Measurements from ENCODE around the gene PLEKHA6. TPM values are rescaled to one million over a fixed set of nuclear protein-coding genes. Genes with fewer than 3 reads are reported as not detected.

Gene PLEKHA6
- total and polyA plus RNA-seq, 2 donors (not counting 1 experiment from before 2014, with no cell fraction given): 0.31 to 0.47 TPM

DNA sequence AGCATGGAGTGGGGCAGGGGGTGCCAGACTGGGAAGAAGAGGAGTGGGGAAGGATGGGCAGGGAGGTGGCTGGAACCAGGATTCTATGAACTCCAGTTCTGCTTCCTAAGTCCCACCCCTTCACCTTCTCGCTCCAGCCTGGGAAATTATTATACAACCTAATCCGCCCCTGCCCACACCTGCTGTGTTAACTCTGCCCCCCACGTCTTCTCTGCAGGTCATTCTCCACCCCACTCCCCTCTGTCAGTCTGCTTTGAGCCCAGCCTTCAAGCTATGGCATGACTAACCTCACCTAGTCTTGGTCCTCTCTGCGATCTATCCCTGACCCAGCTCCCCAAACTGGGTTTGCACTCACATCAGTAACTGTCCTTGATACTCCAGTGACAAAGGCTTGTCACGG is 99.9 kb downstream of the PLEKHA6 start:
- H3K4me3 ChIP-seq (ENCODE audit: control extremely low read depth in 1 of 5, extremely low read depth in 1 of 5, insufficient read depth in 1 of 5, low read depth in 2 of 5, low read length in 4 of 5): no peak overlapping the region
- no peaks in the 10 kb centered on the region for H3K36me3 ChIP-seq (replicated peaks in 1 of 2; ENCODE audit: control extremely low read depth in 1 of 2, control insufficient read depth in 1 of 2, extremely low read depth in 1 of 2, insufficient read depth in 2 of 2, low read length in 1 of 2)
- H3K27ac Mint-ChIP-seq: no peak overlapping the region
- H3K27me3 Mint-ChIP-seq: peaks cover 23% of the 10 kb centered on the region
- H4K20me1 ChIP-seq (ENCODE audit: control insufficient read depth, insufficient read depth, low read length, poor library complexity, severe bottlenecking): no peaks in the 10 kb centered on the region
- no peaks in the 10 kb centered on the region for H3K9me3 ChIP-seq (ENCODE audit: control extremely low read depth in 1 of 3, control insufficient read depth in 2 of 3, insufficient read depth in 1 of 3, low read length in 2 of 3)
- H3K27me3 ChIP-seq (replicated peaks in 1 of 4; ENCODE audit: control extremely low read depth in 1 of 4, control insufficient read depth in 3 of 4, insufficient read depth in 4 of 4, low read length in 3 of 4): no peaks in the 10 kb centered on the region
- TF ChIP-seq EZH2 (IDR thresholded peaks at IDR 0.05; ENCODE audit: borderline replicate concordance, insufficient read depth, low read depth, low read length, poor library complexity, severe bottlenecking): no peak
- TF ChIP-seq, protein P1, sequence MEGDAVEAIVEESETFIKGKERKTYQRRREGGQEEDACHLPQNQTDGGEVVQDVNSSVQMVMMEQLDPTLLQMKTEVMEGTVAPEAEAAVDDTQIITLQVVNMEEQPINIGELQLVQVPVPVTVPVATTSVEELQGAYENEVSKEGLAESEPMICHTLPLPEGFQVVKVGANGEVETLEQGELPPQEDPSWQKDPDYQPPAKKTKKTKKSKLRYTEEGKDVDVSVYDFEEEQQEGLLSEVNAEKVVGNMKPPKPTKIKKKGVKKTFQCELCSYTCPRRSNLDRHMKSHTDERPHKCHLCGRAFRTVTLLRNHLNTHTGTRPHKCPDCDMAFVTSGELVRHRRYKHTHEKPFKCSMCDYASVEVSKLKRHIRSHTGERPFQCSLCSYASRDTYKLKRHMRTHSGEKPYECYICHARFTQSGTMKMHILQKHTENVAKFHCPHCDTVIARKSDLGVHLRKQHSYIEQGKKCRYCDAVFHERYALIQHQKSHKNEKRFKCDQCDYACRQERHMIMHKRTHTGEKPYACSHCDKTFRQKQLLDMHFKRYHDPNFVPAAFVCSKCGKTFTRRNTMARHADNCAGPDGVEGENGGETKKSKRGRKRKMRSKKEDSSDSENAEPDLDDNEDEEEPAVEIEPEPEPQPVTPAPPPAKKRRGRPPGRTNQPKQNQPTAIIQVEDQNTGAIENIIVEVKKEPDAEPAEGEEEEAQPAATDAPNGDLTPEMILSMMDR (IDR thresholded peaks at IDR 0.05): no peak
- no peaks in the 10 kb centered on the region for H3K4me1 ChIP-seq (ENCODE audit: control insufficient read depth in 2 of 2, insufficient read depth in 2 of 2, low read length in 2 of 2)
- H3K4me3 Mint-ChIP-seq: no peak overlapping the region
- 84% methylated on average over 4 of the region's 5 CpGs for WGBS (ENCODE audit: insufficient coverage)
- intact Hi-C loops (cut with micrococcal nuclease): no loop called here
- CTCF ChIA-PET: interaction anchor here (3.0 kb wide), 1 partner anchor 139 kb away, joined by 7 read pairs; no protein-coding TSS in a partner anchor
- H3K4me2 ChIP-seq (replicated peaks; ENCODE audit: low read depth, low read length, poor library complexity, severe bottlenecking): no peak overlapping the region
- H3K9me3 Mint-ChIP-seq (ENCODE audit: insufficient read depth): no peaks in the 10 kb centered on the region
- no peak overlapping the region for H3K27ac ChIP-seq (ENCODE audit: low read length in 2 of 2)
- DNase-seq: no peak
- no peaks in the 10 kb centered on the region for H3K79me2 ChIP-seq (ENCODE audit: control insufficient read depth, insufficient read depth, low read length)
- POLR2A ChIA-PET: no interaction called here
- no peak overlapping the region for H3K9ac ChIP-seq (ENCODE audit: low read length)
- ATAC-seq (ENCODE audit: low read depth): no peak
- no peak overlapping the region for H2AFZ ChIP-seq (ENCODE audit: insufficient read depth, low read depth, low read length, poor library complexity, severe bottlenecking)
- H3K4me1 Mint-ChIP-seq: no peaks in the 10 kb centered on the region

DNA sequence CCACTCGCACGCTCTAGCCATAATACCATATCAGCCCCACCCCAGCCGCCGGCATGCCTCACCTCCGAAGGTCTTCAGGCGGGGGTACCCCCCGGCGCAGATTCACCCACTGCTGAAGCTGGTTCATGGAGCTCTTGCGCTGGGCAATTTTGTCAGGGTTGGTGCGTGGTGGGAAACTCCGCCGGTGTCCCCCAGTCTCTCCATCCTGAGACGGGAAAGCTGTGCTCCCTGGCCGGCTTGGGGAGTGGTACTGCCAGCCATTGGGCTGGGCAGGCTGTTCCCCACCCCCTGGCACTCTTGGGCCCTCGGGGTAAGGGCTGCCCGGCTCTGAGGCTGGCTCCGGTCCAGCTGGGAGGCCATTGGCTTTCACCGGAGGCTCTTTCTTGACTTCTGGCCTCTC is 100.5 kb downstream of the PLEKHA6 start:
- H3K4me1 ChIP-seq (ENCODE audit: control insufficient read depth in 2 of 2, insufficient read depth in 2 of 2, low read length in 2 of 2): no peaks in the 10 kb centered on the region
- intact Hi-C loops (cut with micrococcal nuclease): no loop called here
- H4K20me1 ChIP-seq (ENCODE audit: control insufficient read depth, insufficient read depth, low read length, poor library complexity, severe bottlenecking): no peaks in the 10 kb centered on the region
- H3K27ac Mint-ChIP-seq: no peak overlapping the region
- no peaks in the 10 kb centered on the region for H3K9me3 ChIP-seq (ENCODE audit: control extremely low read depth in 1 of 3, control insufficient read depth in 2 of 3, insufficient read depth in 1 of 3, low read length in 2 of 3)
- WGBS (ENCODE audit: insufficient coverage): 89% methylated on average over 16 of the region's 18 CpGs
- ChIA-PET CTCF (interaction anchor here (1.0 to 3.0 kb wide), 6 partner anchors 11 to 235 kb away, joined by 3 to 21 read pairs (median 3); partner anchors contain the start of gene PIK3C2B), POLR2A (no interaction called here)
- no peak overlapping the region for H3K27ac ChIP-seq (ENCODE audit: low read length in 2 of 2)
- no peak overlapping the region for H3K4me3 Mint-ChIP-seq
- no peak for DNase-seq
- H2AFZ ChIP-seq (ENCODE audit: insufficient read depth, low read depth, low read length, poor library complexity, severe bottlenecking): no peak overlapping the region
- H3K4me3 ChIP-seq (ENCODE audit: control extremely low read depth in 1 of 5, extremely low read depth in 1 of 5, insufficient read depth in 1 of 5, low read depth in 2 of 5, low read length in 4 of 5): no peak overlapping the region
- H3K27me3 Mint-ChIP-seq: peaks cover 23% of the 10 kb centered on the region
- ATAC-seq (ENCODE audit: low read depth): no peak
- no peak for TF ChIP-seq EZH2 (IDR thresholded peaks at IDR 0.05; ENCODE audit: borderline replicate concordance, insufficient read depth, low read depth, low read length, poor library complexity, severe bottlenecking)
- TF ChIP-seq, protein P1 (IDR thresholded peaks at IDR 0.05): no peak
- no peaks in the 10 kb centered on the region for H3K27me3 ChIP-seq (replicated peaks in 1 of 4; ENCODE audit: control extremely low read depth in 1 of 4, control insufficient read depth in 3 of 4, insufficient read depth in 4 of 4, low read length in 3 of 4)
- H3K4me1 Mint-ChIP-seq: no peaks in the 10 kb centered on the region
- no peak overlapping the region for H3K9ac ChIP-seq (ENCODE audit: low read length)
- H3K4me2 ChIP-seq (replicated peaks; ENCODE audit: low read depth, low read length, poor library complexity, severe bottlenecking): no peak overlapping the region
- H3K79me2 ChIP-seq (ENCODE audit: control insufficient read depth, insufficient read depth, low read length): no peaks in the 10 kb centered on the region
- no peaks in the 10 kb centered on the region for H3K9me3 Mint-ChIP-seq (ENCODE audit: insufficient read depth)
- no peaks in the 10 kb centered on the region for H3K36me3 ChIP-seq (replicated peaks in 1 of 2; ENCODE audit: control extremely low read depth in 1 of 2, control insufficient read depth in 1 of 2, extremely low read depth in 1 of 2, insufficient read depth in 2 of 2, low read length in 1 of 2)
